ENCODE results near the gene GIT2.
"Not testable (repeated sequence)": the region's sequence is repeated elsewhere in the genome, so short reads cannot be mapped to it uniquely, and the experiment has no call there.

Gene GIT2

GRCh38 chr12:110005319-110005973 lies 9.3 kb upstream of the GIT2 start:
- no peak for DNase-seq

- no peak for DNase-seq
Measured at GRCh38 chr12:110004598-110004997, 8.4 kb upstream of the GIT2 start.

GRCh38 chr12:110002676-110003515 lies 6.7 kb upstream of the GIT2 start:
- DNase-seq = no peak

- no peak for DNase-seq
Measured at GRCh38 chr12:110001596-110001995, 5.4 kb upstream of the GIT2 start.

GRCh38 chr12:109999983-110000505 lies 3.9 kb upstream of the GIT2 start:
- DNase-seq = no peak

GRCh38 chr12:109999649-109999971 lies 3.4 kb upstream of the GIT2 start:
- DNase-seq = no peak

GRCh38 chr12:109998904-109999648 lies 2.9 kb upstream of the GIT2 start, which contains the start of gene ANKRD13A:
TSS of gene ANKRD13A (plus strand) at chr12:109999430. CDS start at chr12:109999689, 259 bp downstream.
- peak; percentile 87 for DNase-seq

- DNase-seq = no peak
Measured at GRCh38 chr12:109998241-109998903, 2.2 kb upstream of the GIT2 start.

- DNase-seq = no peak
Measured at GRCh38 chr12:109997393-109997792, 1.2 kb upstream of the GIT2 start.

GRCh38 chr12:109996483-109996853 lies 300 bp upstream of the GIT2 start:
- no peak for DNase-seq

GRCh38 chr12:109995361-109995685 lies 845 bp downstream of the GIT2 start:
- DNase-seq = no peak

- no peak for DNase-seq
Measured at GRCh38 chr12:109994401-109995175, 1.6 kb downstream of the GIT2 start.

- no peak for DNase-seq
Measured at GRCh38 chr12:109993091-109993490, 3.1 kb downstream of the GIT2 start.

- DNase-seq = no peak
Measured at GRCh38 chr12:109991586-109991985, 4.6 kb downstream of the GIT2 start.

GRCh38 chr12:109989380-109989779 lies 6.8 kb downstream of the GIT2 start:
- DNase-seq = no peak

GRCh38 chr12:109988903-109989302 lies 7.3 kb downstream of the GIT2 start:
- DNase-seq = no peak

- DNase-seq = no peak
Measured at GRCh38 chr12:109988274-109988673, 7.9 kb downstream of the GIT2 start.

- DNase-seq = no peak
Measured at GRCh38 chr12:109987615-109988014, 8.6 kb downstream of the GIT2 start.

GRCh38 chr12:109986236-109986635 lies 9.9 kb downstream of the GIT2 start:
- not testable (repeated sequence) for DNase-seq

- DNase-seq = no peak
Measured at GRCh38 chr12:109983432-109984142, 12.6 kb downstream of the GIT2 start.

- no peak for DNase-seq
Measured at GRCh38 chr12:109982210-109982609, 14.0 kb downstream of the GIT2 start.

- no peak for DNase-seq
Measured at GRCh38 chr12:109981311-109981710, 14.9 kb downstream of the GIT2 start.
